ENCODE measurements around the gene ATP2A2.
"Not testable (repeated sequence)": the region's sequence is repeated elsewhere in the genome, so short reads cannot be mapped to it uniquely, and the experiment has no call there.

The ATP2A2 gene

GRCh38 chr12:110249716-110250225 lies 31.3 kb upstream of the ATP2A2 start:
- H2AFZ ChIP-seq (ENCODE audit: low read depth, low read length) = no peak overlapping the region
- H3K4me3 ChIP-seq (ENCODE audit: low read length) = no peak overlapping the region
- H3K4me1 ChIP-seq (ENCODE audit: insufficient read depth, low read length) = peaks cover 3% of the 10 kb centered on the region

GRCh38 chr12:110251381-110251780 lies 29.7 kb upstream of the ATP2A2 start:
- Histone ChIP-seq H3K9me3 (ENCODE audit: low read length) (no peaks in the 10 kb centered on the region), H3K36me3 (ENCODE audit: insufficient read depth, low read length) (peaks cover 13% of the 10 kb centered on the region), H2AFZ (ENCODE audit: low read depth, low read length) (no peak overlapping the region), H3K4me3 (ENCODE audit: low read length) (no peak overlapping the region), H3K27me3 (ENCODE audit: insufficient read depth, low read length) (no peaks in the 10 kb centered on the region), H3K4me1 (ENCODE audit: insufficient read depth, low read length) (peaks cover 3% of the 10 kb centered on the region)

More at GRCh38 chr12:110249716-110250225, 31.3 kb upstream of the ATP2A2 start:
- Histone ChIP-seq H3K9me3 (ENCODE audit: low read length) (no peaks in the 10 kb centered on the region), H3K36me3 (ENCODE audit: insufficient read depth, low read length) (peaks cover 19% of the 10 kb centered on the region), H3K27me3 (ENCODE audit: insufficient read depth, low read length) (no peaks in the 10 kb centered on the region)

- Histone ChIP-seq H3K4me1 (ENCODE audit: insufficient read depth, low read length) (peaks cover 3% of the 10 kb centered on the region), H3K9me3 (ENCODE audit: low read length) (no peaks in the 10 kb centered on the region), H3K36me3 (ENCODE audit: insufficient read depth, low read length) (peaks cover 9% of the 10 kb centered on the region), H3K4me3 (ENCODE audit: low read length) (no peak overlapping the region), H3K27me3 (ENCODE audit: insufficient read depth, low read length) (no peaks in the 10 kb centered on the region), H2AFZ (ENCODE audit: low read depth, low read length) (no peak overlapping the region)
Observed at GRCh38 chr12:110252716-110253115, 28.3 kb upstream of the ATP2A2 start.

GRCh38 chr12:110253176-110253575 lies 27.9 kb upstream of the ATP2A2 start:
- Histone ChIP-seq H3K27me3 (ENCODE audit: insufficient read depth, low read length) (no peaks in the 10 kb centered on the region), H3K9me3 (ENCODE audit: low read length) (no peaks in the 10 kb centered on the region), H2AFZ (ENCODE audit: low read depth, low read length) (no peak overlapping the region), H3K36me3 (ENCODE audit: insufficient read depth, low read length) (peaks cover 6% of the 10 kb centered on the region), H3K4me3 (ENCODE audit: low read length) (no peak overlapping the region), H3K4me1 (ENCODE audit: insufficient read depth, low read length) (peaks cover 3% of the 10 kb centered on the region)

- Histone ChIP-seq H3K27me3 (ENCODE audit: insufficient read depth, low read length) (no peaks in the 10 kb centered on the region), H2AFZ (ENCODE audit: low read depth, low read length) (no peak overlapping the region), H3K4me3 (ENCODE audit: low read length) (no peak overlapping the region), H3K4me1 (ENCODE audit: insufficient read depth, low read length) (peaks cover 3% of the 10 kb centered on the region), H3K9me3 (ENCODE audit: low read length) (no peaks in the 10 kb centered on the region), H3K36me3 (ENCODE audit: insufficient read depth, low read length) (no peaks in the 10 kb centered on the region)
Observed at GRCh38 chr12:110254971-110255540, 26.0 kb upstream of the ATP2A2 start.

- not testable (repeated sequence) for H2AFZ ChIP-seq (ENCODE audit: low read depth, low read length); H3K4me1 ChIP-seq (ENCODE audit: insufficient read depth, low read length); H3K9me3 ChIP-seq (ENCODE audit: low read length); H3K36me3 ChIP-seq (ENCODE audit: insufficient read depth, low read length); H3K4me3 ChIP-seq (ENCODE audit: low read length); H3K27me3 ChIP-seq (ENCODE audit: insufficient read depth, low read length)
Observed at GRCh38 chr12:110255890-110256456, 25.1 kb upstream of the ATP2A2 start.

- no peak overlapping the region for H3K4me3 ChIP-seq (ENCODE audit: low read length)
- no peaks in the 10 kb centered on the region for H3K27me3 ChIP-seq (ENCODE audit: insufficient read depth, low read length)
- H2AFZ ChIP-seq (ENCODE audit: low read depth, low read length) = no peak overlapping the region
- no peaks in the 10 kb centered on the region for H3K9me3 ChIP-seq (ENCODE audit: low read length)
- H3K4me1 ChIP-seq (ENCODE audit: insufficient read depth, low read length) = peaks cover 3% of the 10 kb centered on the region
- no peaks in the 10 kb centered on the region for H3K36me3 ChIP-seq (ENCODE audit: insufficient read depth, low read length)
Observed at GRCh38 chr12:110256780-110257431, 24.1 kb upstream of the ATP2A2 start.

- Histone ChIP-seq H3K4me1 (ENCODE audit: insufficient read depth, low read length) (no peaks in the 10 kb centered on the region), H3K9me3 (ENCODE audit: low read length) (no peaks in the 10 kb centered on the region), H2AFZ (ENCODE audit: low read depth, low read length) (no peak overlapping the region), H3K27me3 (ENCODE audit: insufficient read depth, low read length) (no peaks in the 10 kb centered on the region), H3K4me3 (ENCODE audit: low read length) (no peak overlapping the region), H3K36me3 (ENCODE audit: insufficient read depth, low read length) (no peaks in the 10 kb centered on the region)
Observed at GRCh38 chr12:110258466-110258865, 22.6 kb upstream of the ATP2A2 start.

- Histone ChIP-seq H3K27me3 (ENCODE audit: insufficient read depth, low read length) (no peaks in the 10 kb centered on the region), H2AFZ (ENCODE audit: low read depth, low read length) (no peak overlapping the region), H3K4me3 (ENCODE audit: low read length) (no peak overlapping the region), H3K36me3 (ENCODE audit: insufficient read depth, low read length) (no peaks in the 10 kb centered on the region), H3K9me3 (ENCODE audit: low read length) (no peaks in the 10 kb centered on the region), H3K4me1 (ENCODE audit: insufficient read depth, low read length) (no peaks in the 10 kb centered on the region)
Observed at GRCh38 chr12:110262442-110263388, 18.3 kb upstream of the ATP2A2 start.

GRCh38 chr12:110266381-110266960 lies 14.6 kb upstream of the ATP2A2 start:
- Histone ChIP-seq H3K4me1 (ENCODE audit: insufficient read depth, low read length) (peaks cover 11% of the 10 kb centered on the region), H3K9me3 (ENCODE audit: low read length) (no peaks in the 10 kb centered on the region), H2AFZ (ENCODE audit: low read depth, low read length) (no peak overlapping the region), H3K4me3 (ENCODE audit: low read length) (no peak overlapping the region), H3K27me3 (ENCODE audit: insufficient read depth, low read length) (no peaks in the 10 kb centered on the region), H3K36me3 (ENCODE audit: insufficient read depth, low read length) (no peaks in the 10 kb centered on the region)

- Histone ChIP-seq H3K4me3 (ENCODE audit: low read length) (no peak overlapping the region), H3K27me3 (ENCODE audit: insufficient read depth, low read length) (no peaks in the 10 kb centered on the region), H2AFZ (ENCODE audit: low read depth, low read length) (no peak overlapping the region)
Observed at GRCh38 chr12:110266980-110267620, 13.9 kb upstream of the ATP2A2 start.

GRCh38 chr12:110269622-110270124 lies 11.4 kb upstream of the ATP2A2 start:
- H3K36me3 ChIP-seq (ENCODE audit: insufficient read depth, low read length) = no peaks in the 10 kb centered on the region
- no peaks in the 10 kb centered on the region for H3K27me3 ChIP-seq (ENCODE audit: insufficient read depth, low read length)
- H3K4me1 ChIP-seq (ENCODE audit: insufficient read depth, low read length) = peaks cover 11% of the 10 kb centered on the region
- H3K4me3 ChIP-seq (ENCODE audit: low read length) = no peak overlapping the region
- no peak overlapping the region for H2AFZ ChIP-seq (ENCODE audit: low read depth, low read length)
- no peaks in the 10 kb centered on the region for H3K9me3 ChIP-seq (ENCODE audit: low read length)

More at GRCh38 chr12:110266980-110267620, 13.9 kb upstream of the ATP2A2 start:
- Histone ChIP-seq H3K4me1 (ENCODE audit: insufficient read depth, low read length) (peaks cover 11% of the 10 kb centered on the region), H3K36me3 (ENCODE audit: insufficient read depth, low read length) (no peaks in the 10 kb centered on the region), H3K9me3 (ENCODE audit: low read length) (no peaks in the 10 kb centered on the region)

All from neuron (in vitro differentiated cells).